Gastroesophageal sphincter (tissue), 3 donors: ENCODE measurements around the gene DYNLL2.

Experiments used
- CTCF ChIP-seq, 4 experiments: fragments of 200-600 bp in 2 of 4; fragments of 450-650 bp in 2 of 4; sonication (generic) in 1 of 4; IDR thresholded peaks; one replicate each; pipeline ENCODE4 v1.5.1; 2017 to 2019; ENCODE audit warnings: antibody characterized with exemption in 4 of 4, mild to moderate bottlenecking in 2 of 4, moderate library complexity in 2 of 4
- EP300 ChIP-seq: sonication (generic); formaldehyde crosslinking; IDR thresholded peaks from one replicate; pipeline ENCODE4 v1.6.1; 2017; ENCODE audit warnings: antibody characterized with exemption, mild to moderate bottlenecking

- TF ChIP-seq EP300 (no peak), CTCF (IDR thresholded peaks at IDR 0.05) (no peak)
These were observed 30.7 kb downstream of the DYNLL2 start for GRCh38 chr17:58113947-58114346.
